Kidney glomerular epithelial cell (primary cell): ENCODE data around the gene ZBTB18.
"Not testable (repeated sequence)": the region's sequence is repeated elsewhere in the genome, so short reads cannot be mapped to it uniquely, and the experiment has no call there.

Source experiments
- DNase-seq: peaks from one replicate; lab custom pipeline; 2025; lab: John Stamatoyannopoulos, UW

ZBTB18 gene

DNA sequence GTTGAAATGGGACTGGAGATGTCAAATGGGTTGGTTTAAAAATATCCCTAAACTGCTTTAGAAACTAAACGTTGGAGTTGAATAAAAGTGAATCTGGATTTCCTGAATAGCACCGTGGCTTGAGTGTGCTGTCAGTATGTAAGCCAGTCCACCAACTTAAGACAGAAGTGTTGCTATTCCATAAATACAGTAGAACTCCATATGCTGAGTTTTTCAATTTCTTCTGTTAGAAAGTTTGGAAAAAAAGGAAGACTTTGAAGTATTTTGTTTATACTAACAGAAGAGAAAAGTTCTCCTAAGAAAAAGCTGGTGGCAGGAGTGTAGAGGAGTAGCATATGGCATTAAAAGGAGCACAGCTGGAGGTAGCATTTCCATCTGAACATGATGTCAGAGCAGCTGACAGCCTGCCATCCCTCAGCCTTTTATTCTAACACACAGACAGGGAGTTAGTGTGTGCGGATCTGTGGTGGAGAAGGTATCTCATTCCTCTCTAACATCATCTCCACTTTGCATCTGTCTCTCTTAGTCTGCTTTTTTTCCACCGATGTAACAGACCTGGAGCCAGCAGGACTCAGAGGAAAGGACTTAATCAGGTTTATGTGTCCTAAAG lies at the start of gene ZBTB18:
Gene ZBTB18 (plus strand): TSS at position 449 of the 610 bp plus-strand sequence. CDS start 149 bp downstream, at position 598.
- DNase-seq = peak; percentile 48

GRCh38 chr1:244002721-244003120 lies 48.4 kb upstream of the ZBTB18 start:
- DNase-seq = no peak

GRCh38 chr1:244005455-244005854 lies 45.6 kb upstream of the ZBTB18 start:
- no peak for DNase-seq

- no peak for DNase-seq
Observed at GRCh38 chr1:244006381-244006901, 44.6 kb upstream of the ZBTB18 start.

- no peak for DNase-seq
Observed at GRCh38 chr1:244006961-244007360, 44.1 kb upstream of the ZBTB18 start.

GRCh38 chr1:244010191-244010590 lies 40.9 kb upstream of the ZBTB18 start:
- no peak for DNase-seq

- DNase-seq = no peak
Observed at GRCh38 chr1:244010703-244011123, 40.4 kb upstream of the ZBTB18 start.

- no peak for DNase-seq
Observed at GRCh38 chr1:244011271-244011670, 39.8 kb upstream of the ZBTB18 start.

DNA sequence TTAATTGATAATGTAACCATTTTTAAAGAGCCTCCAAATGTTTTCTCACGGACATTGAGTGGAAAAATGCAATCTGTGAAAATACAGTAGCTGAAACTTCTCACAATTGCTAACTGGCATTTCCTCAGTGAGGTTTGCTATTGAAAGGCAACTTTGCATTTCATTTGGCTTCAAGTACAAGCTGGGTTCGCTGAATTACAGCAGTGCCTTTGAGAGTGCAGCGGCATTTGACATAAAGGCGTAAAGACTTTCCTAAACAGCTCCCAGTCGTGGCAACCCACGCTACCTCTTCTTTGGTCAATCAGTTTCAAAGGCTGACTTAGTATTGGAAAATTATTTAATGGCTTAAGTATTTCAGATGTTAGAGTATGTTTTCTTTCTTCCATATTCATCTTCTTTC lies 39.3 kb upstream of the ZBTB18 start:
- no peak for DNase-seq

DNA sequence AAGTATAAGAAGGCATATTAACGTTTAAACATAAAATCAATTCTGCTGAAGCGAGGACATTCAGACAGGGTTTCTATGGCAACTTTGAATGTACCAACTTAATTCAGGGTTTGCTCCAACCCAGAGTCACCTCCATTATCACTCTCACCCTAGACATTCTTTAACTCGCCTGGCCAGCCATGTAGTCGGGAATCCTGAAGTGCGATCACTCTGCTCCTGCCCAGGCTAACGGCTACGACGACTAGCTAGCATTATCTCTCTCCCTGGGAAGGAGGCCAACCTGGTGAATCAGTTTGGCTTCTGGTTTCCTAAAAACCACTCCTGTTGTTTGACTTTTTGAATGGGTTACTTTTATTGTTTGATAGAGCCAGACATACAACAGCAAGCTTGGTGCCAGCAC lies 38.9 kb upstream of the ZBTB18 start:
- peak; percentile 8 for DNase-seq

- DNase-seq = no peak
Observed at GRCh38 chr1:244013100-244013499, 38.0 kb upstream of the ZBTB18 start.

DNA sequence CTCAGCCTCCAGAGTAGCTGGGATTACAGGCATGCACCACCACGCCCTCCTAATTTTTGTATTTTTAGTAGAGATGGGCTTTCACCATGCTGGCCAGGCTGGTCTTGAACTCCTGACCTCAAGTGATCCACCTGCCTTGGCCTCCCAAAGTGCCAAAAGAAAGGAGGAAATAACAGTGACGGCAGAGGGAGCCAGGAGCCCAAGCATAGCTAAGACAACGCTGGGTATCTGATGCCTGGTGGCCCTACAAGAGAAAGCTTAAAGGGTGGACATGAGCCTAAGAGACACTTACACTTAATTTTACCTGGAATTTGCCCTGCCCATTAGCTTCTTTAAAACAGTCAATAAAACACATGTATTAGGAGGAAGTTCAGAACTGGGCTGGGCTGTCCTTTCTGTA lies 36.2 kb upstream of the ZBTB18 start:
- DNase-seq = not testable (repeated sequence)

DNA sequence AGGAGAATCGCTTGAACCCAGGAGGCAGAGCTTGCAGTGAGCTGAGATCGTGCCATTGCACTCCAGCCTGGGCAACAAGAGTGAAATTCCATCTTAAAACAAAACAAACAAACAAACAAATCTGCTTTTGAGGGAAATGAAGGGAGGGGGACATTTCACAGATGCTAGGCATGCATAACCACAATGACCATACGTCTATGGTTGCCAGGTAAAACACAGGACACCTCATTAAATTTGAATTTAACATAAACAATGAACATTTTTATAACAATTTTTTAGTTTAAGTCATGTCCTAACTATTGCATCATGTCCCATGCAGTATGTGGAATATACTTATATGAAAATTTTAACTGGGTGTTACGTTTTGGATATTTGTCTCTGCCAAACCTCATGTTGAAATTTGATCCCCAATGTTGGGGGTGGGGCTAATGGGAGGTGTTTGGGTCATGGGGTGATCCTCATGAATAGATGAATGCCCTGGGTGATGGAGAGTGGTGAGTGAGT lies 31.0 kb upstream of the ZBTB18 start:
- DNase-seq = no peak

GRCh38 chr1:244021427-244021826 lies 29.7 kb upstream of the ZBTB18 start:
- DNase-seq = no peak

- DNase-seq = no peak
Observed at GRCh38 chr1:244022311-244022710, 28.8 kb upstream of the ZBTB18 start.

GRCh38 chr1:244022864-244023440 lies 28.1 kb upstream of the ZBTB18 start:
- no peak for DNase-seq

GRCh38 chr1:244027491-244028145 lies 23.5 kb upstream of the ZBTB18 start:
- DNase-seq = no peak

GRCh38 chr1:244028701-244029100 lies 22.4 kb upstream of the ZBTB18 start:
- no peak for DNase-seq

GRCh38 chr1:244029124-244029523 lies 22.0 kb upstream of the ZBTB18 start:
- DNase-seq = peak; percentile 2

- no peak for DNase-seq
Observed at GRCh38 chr1:244030481-244031040, 20.5 kb upstream of the ZBTB18 start.

GRCh38 chr1:244035358-244035757 lies 15.7 kb upstream of the ZBTB18 start:
- DNase-seq = no peak

GRCh38 chr1:244037252-244037651 lies 13.8 kb upstream of the ZBTB18 start:
- DNase-seq = no peak
